NT2/D1 (cell line): ENCODE results near the gene TMEM255B.

Source experiments
- YY1 ChIP-seq: IDR thresholded peaks from 2 replicates; pipeline ENCODE4 v1.6.1; 2011; ENCODE audit not compliant: insufficient read length, insufficient read depth
- ZNF274 ChIP-seq: IDR thresholded peaks from 2 replicates; pipeline ENCODE4 v1.6.1; 2011; ENCODE audit warnings: mild to moderate bottlenecking, low read depth, low read length

- TF ChIP-seq YY1: no peak
- TF ChIP-seq ZNF274: no peak
These were observed 5.2 kb downstream of the TMEM255B start for GRCh38 chr13:113763961-113764792.
